GM19099 (cell line): ENCODE data around the gene TEX10.

ENCODE experiments used
- POLR2A ChIP-seq: IDR thresholded peaks from 3 replicates; pipeline ENCODE4 v1.6.1; 2011; ENCODE audit warnings: low read depth; ENCODE audit not compliant: insufficient read length; ENCODE audit errors: extremely low read depth

The TEX10 gene

DNA sequence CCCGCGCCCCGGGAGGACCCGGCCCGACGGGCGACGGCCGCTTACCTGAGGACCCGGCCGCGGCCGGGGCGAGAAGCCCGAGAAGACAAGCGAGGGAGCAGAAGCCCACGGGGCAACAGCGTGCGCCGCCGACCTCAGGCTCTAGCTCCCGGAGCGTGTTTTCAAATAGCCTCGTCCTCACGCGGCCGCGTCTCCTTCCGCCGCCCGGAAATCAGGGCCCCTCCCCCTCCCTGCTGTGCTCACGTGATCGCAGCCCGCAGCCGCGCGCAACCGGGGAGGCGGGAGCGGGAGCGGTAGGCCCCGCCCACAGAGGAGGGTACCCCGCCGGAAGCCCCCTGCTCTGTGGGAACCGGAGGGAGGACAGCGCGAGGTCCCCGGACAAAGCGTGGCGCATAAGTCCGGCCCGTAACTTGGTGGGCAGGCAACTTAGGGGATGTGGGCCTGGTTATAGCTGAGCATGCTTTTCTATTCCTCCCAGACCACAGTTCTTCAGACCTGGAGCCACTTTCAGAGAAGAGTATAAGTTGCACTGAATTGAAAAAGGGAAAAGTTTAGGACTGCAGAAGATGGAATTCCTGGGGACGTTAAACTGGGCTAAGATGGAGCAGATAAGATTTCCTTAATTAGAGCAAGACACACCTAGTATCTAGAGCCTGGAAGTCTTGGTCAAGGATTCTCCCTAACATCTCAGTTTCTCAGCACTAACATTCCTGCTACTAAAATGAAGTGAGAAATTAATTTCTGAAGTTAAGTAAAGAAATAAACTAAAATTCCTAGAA, at the start of gene TEX10:
Gene TEX10 (minus strand): TSS at position 216 of the 779 bp plus-strand sequence. CDS start 3,579 bp downstream, outside the sequence.
- peak; percentile 78 for TF ChIP-seq POLR2A

DNA sequence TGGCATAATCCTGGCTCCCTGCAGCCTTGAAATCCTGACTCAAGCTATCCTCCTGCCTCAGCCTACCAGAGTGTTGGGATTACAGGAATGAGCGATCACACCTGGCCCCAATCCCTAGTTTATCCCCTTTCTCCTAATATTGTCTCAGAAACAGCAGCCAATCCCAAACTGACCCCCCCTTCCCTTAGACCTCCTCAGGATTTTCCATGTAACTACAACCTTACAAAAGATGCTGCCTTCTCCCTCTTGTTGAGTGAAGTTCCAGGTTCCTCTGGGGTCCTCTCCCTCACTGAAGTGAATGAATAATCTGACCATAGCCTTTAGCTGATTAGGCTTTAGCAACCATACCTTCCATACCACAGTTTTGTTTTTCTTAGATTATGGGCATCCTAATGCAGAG, 48.3 kb upstream of the TEX10 start:
- no peak for TF ChIP-seq POLR2A

DNA sequence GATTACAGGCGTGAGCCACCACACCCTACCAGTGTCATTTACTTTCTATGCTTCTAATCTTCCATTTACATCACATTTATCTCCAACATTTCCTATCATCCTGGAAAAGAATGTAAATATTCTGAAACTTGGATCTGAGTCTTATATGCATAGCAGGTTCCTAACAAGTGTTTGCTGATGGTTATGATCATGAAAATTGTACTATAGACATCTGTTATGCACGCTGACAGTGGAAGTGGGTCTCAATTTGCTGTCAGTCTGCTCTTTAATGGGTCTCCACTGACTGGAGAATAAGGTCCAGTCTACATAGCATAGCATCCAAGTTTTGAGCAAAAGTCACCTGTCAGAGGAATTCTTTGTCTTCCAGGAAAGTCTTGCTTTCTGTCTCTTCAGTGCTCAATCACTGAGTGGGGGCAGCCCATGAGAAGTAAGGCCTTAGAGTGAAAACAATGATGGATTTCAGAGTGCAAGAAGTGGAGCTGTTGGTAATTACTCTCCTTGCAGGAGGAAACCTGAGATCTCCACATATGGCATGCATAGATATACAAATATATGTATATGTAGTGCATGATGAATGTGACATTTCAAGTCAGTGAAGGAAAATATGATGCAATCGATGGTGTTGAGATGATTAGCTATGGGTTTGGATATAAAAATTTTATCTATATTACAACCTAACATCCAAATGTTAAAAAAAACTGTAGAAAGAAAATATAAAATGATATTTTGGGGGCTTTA, 45.0 kb upstream of the TEX10 start:
- TF ChIP-seq POLR2A: no peak

DNA sequence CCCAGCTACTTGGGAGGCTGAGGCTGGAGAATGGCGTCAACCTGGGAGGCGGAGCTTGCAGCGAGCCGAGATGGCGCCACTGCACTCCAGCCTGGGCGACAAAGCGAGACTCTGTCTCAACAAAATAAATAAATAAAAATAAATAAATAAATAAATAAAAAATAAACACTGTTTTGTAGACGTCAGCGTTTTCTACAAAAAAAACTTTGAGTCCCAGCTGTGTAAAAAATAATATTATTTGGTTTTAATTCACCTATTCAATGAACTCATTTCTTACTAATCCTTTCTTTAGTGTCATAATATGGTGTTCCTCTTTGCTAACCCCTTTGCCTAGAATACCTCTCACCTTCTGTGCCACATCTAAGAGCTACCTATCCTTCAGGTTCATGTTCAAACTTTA, 44.0 kb upstream of the TEX10 start:
- TF ChIP-seq POLR2A: no peak

GRCh38 chr9:100394816-100395215, 42.1 kb upstream of the TEX10 start:
- TF ChIP-seq POLR2A: no peak

GRCh38 chr9:100394032-100394695, 41.4 kb upstream of the TEX10 start:
- no peak for TF ChIP-seq POLR2A

- no peak for TF ChIP-seq POLR2A
These were observed 27.1 kb upstream of the TEX10 start for GRCh38 chr9:100379862-100380261.

- no peak for TF ChIP-seq POLR2A
These were observed 24.3 kb upstream of the TEX10 start for GRCh38 chr9:100377015-100377414.

- no peak for TF ChIP-seq POLR2A
These were observed 22.9 kb upstream of the TEX10 start for GRCh38 chr9:100375658-100376057.

DNA sequence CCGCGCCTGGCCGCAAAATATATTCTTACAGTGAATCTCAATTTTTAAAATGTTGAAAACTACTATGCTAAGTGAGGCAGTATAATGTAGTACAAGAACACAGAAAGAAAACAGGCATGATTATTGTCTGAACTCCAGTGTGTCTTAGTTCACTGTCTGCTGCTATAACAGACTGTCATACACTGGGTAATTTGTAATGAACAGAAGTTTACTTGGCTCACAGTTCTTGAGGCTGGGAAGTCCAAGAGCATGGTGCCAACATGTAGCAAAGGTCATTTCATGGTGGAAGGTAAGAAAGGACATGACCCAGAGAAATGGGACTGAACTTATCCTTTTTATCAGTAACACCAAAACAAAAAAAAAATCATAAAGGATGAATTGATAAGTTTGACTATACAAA, 19.9 kb upstream of the TEX10 start:
- TF ChIP-seq POLR2A: no peak

DNA sequence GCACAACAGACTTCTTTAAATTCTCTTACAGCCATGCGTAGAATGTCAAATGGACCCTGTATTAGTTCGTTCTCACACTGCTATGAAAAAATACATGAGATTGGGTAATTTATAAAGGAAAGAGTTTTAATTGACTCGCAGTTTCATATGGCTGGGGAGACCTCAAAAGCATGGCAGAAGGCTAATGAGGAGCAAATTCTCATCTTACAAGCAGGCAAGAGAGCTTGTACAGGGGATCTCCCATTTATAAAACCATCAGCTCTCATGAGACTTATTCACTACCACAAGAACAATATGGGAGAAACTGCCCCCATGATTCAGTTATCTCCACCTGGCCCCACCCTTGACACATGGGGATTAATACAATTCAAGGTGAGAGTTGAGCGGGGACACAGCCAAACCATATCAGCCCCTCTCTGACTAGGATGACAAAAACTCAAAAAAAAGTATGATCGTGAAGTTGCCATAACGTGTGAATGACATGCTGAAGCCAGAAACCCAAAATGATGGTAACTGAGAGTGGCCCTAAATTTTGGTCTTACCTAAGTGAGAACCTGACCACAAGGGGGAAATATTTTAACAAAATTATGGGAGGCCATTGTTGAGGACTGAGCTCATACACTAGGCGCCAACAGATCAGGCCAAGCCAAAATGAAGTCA, 17.5 kb upstream of the TEX10 start:
- no peak for TF ChIP-seq POLR2A

- no peak for TF ChIP-seq POLR2A
These were observed 15.9 kb upstream of the TEX10 start for GRCh38 chr9:100368672-100369071.

DNA sequence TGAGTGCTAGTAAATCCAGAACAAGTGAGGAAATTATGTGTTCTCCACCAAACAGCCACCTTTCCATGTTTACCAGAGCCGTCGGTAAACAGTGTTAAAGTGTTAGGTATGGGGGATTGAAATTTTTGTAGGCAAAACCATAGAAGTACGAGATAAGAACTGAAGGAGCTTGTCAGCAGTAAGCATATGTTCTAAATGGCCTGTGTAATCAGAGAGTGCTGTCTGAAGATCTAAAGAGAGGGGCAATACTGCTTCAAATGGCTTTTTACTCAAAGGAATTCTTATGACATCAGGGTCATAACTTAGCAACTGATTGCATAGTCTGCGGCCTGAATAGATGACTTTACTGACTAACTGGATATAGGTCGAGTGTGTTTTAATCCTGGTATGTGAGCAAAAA, 13.4 kb upstream of the TEX10 start:
- no peak for TF ChIP-seq POLR2A

DNA sequence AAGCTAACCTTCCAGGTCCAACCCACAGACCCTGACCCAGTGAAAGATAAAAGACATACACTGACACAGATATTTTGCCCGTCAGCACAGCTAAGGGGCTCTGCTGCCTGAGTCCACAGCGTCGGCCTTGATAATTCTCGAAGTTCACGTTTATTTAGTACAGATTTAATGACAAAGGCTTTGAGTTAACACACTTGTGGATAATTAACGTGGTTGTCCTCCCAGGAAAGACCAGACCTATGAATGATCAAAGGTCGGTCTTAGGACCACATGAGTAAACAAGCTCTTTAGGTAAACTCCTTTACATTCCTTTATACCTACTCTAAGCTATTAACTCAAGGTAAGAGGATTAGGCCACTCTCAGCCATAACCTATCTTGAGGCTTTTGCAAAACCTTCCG, 11.3 kb upstream of the TEX10 start:
- no peak for TF ChIP-seq POLR2A

DNA sequence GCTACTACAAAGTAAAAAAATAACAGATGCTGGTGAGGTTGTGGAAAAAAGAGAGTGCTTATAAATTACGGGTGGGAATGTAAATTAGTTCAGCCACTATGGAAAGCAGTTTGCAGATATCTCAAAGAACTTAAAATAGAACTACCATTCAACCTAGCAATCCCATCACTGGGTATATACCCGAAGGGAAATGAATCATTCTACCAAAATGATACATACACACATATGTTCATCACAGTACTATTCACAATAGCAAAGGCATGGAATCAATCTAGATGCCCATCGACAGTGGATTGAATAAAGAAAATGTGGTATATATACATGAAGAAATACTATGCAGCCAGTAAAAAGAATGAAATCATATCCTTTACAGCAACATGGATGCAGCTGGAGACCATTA, 6.3 kb upstream of the TEX10 start:
- no peak for TF ChIP-seq POLR2A

- no peak for TF ChIP-seq POLR2A
These were observed 4.8 kb upstream of the TEX10 start for GRCh38 chr9:100357501-100357900.

GRCh38 chr9:100355561-100355960, 2.8 kb upstream of the TEX10 start:
- TF ChIP-seq POLR2A: no peak
